Measurements from ENCODE around the gene RYR2. TPM values are rescaled to one million over a fixed set of nuclear protein-coding genes. Genes with fewer than 3 reads are reported as not detected.
"Not testable (repeated sequence)": the region's sequence is repeated elsewhere in the genome, so short reads cannot be mapped to it uniquely, and the experiment has no call there.

RYR2 gene
- total RNA-seq, 2 donors from 2014 or later, result 0.15 to 0.26 TPM

DNA sequence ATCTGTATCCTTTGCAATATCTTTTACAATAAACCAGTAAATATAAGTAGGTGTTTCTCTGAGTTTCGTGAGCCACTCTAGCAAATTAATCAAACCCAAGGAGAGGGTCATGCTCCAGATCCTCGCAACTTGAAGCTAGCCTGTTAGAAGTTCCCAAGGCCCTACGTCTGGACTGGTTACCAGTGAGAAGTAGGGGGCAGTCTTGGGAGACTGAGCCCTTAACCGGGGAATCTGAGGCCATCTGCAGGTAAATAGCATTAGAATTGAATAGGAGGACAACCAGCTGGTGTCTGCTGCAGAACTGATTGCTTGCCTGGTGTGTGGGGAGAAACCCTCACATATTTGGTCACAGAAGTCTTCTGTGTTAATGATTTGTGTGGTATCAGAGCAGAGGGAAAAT lies 190.5 kb downstream of the RYR2 start:
- H3K27me3 Mint-ChIP-seq, result peaks cover 4% of the 10 kb centered on the region
- H3K27ac Mint-ChIP-seq, result no peak overlapping the region
- no peaks in the 10 kb centered on the region for H3K36me3 Mint-ChIP-seq (ENCODE audit: low read depth)
- H3K9me3 Mint-ChIP-seq, result no peaks in the 10 kb centered on the region
- ATAC-seq (replicated peaks), result no peak
- H3K4me1 Mint-ChIP-seq, result no peaks in the 10 kb centered on the region
- no peak overlapping the region for H3K4me3 Mint-ChIP-seq

DNA sequence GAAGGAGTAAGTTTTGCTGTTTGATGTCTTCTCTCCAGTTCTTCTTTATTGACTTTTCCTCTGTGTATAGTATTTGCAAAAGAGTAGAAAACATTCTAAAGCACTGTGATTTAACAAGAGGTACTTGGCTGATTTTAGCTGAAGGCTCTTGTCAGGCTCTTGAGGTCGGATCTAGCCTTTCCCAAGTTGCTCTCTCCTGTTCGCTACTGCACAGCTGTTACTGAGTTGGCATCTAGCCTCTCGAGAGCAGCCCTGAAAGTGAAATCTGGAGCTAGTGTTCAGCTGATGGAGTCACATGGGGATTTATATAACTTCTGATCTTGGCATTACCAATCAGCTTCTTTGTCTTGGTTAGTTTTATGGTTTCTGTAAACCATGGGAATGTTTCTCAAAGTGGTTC lies 193.1 kb downstream of the RYR2 start:
- H3K9me3 Mint-ChIP-seq, result no peaks in the 10 kb centered on the region
- H3K4me1 Mint-ChIP-seq, result no peaks in the 10 kb centered on the region
- peaks cover 11% of the 10 kb centered on the region for H3K27me3 Mint-ChIP-seq
- H3K27ac Mint-ChIP-seq, result no peak overlapping the region
- H3K36me3 Mint-ChIP-seq (ENCODE audit: low read depth), result no peaks in the 10 kb centered on the region
- ATAC-seq (replicated peaks), result no peak
- no peak overlapping the region for H3K4me3 Mint-ChIP-seq

DNA sequence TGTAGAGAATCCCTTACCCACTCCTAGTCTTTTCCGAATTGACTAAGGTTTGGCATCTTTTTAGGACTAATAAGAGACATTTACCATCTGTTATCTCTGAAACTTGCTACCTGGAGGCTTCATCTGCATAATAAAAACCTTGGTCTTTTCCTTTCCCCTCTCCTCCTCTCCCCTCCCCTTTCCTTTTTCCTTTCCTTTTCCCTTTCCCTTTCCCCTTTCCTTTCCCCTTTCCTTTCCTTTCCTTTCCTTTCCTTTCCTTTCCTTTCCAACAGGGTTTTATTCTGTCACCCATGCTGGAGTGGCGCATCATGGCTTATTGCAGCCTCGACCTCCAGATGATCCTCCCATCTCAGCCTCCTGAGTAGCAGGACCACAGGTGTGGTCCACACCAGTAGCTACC lies 195.7 kb downstream of the RYR2 start:
- no peaks in the 10 kb centered on the region for H3K9me3 Mint-ChIP-seq
- no peaks in the 10 kb centered on the region for H3K4me1 Mint-ChIP-seq
- peaks cover 17% of the 10 kb centered on the region for H3K27me3 Mint-ChIP-seq
- ATAC-seq (replicated peaks), result no peak
- no peaks in the 10 kb centered on the region for H3K36me3 Mint-ChIP-seq (ENCODE audit: low read depth)
- no peak overlapping the region for H3K4me3 Mint-ChIP-seq
- H3K27ac Mint-ChIP-seq, result no peak overlapping the region

DNA sequence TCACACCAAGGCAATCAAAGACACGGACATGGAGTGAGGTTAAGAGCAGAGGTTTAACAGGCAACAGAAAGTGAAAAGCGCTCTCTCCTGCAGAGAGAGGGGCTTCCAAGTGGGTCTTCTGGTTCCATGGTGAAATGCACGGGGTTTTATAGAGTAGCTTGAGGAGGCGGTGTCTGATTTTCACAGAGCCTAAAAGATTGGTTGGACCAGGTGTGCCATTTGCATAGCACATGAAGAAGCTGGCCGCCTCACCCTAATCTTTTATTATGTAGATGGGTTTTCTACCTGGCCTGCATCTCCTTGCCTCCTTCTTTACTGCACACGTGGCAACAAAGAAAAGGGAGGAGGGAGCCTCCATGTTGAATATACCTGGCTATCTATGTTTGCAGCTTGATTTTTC lies 197.3 kb downstream of the RYR2 start:
- no peaks in the 10 kb centered on the region for H3K36me3 Mint-ChIP-seq (ENCODE audit: low read depth)
- no peaks in the 10 kb centered on the region for H3K4me1 Mint-ChIP-seq
- no peak for ATAC-seq (replicated peaks)
- peaks cover 21% of the 10 kb centered on the region for H3K27me3 Mint-ChIP-seq
- H3K9me3 Mint-ChIP-seq, result no peaks in the 10 kb centered on the region
- no peak overlapping the region for H3K27ac Mint-ChIP-seq
- no peak overlapping the region for H3K4me3 Mint-ChIP-seq

DNA sequence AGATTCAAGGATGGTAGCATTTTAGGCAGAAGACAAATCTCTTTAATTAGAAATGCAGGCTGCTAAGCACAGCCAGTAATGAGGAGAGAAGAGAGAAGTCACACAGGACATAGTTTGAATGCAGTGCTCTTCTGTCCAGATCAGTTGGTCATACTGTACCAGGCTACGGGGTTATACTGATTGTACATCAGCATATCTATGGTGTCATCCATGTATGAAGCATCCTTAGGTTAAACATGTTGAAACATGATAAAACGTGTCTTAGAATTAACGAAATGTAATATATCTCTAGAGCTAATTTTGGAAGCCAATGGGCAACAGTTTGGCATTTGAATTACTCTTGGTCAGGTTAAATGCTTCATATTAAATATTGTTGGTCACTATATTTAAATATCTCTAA lies 199.1 kb downstream of the RYR2 start:
- Mint-ChIP-seq H3K36me3 (ENCODE audit: low read depth) (no peaks in the 10 kb centered on the region), H3K4me1 (no peaks in the 10 kb centered on the region), H3K4me3 (no peak overlapping the region), H3K27ac (no peak overlapping the region), H3K27me3 (peaks cover 19% of the 10 kb centered on the region), H3K9me3 (no peaks in the 10 kb centered on the region)
- no peak for ATAC-seq (replicated peaks)

DNA sequence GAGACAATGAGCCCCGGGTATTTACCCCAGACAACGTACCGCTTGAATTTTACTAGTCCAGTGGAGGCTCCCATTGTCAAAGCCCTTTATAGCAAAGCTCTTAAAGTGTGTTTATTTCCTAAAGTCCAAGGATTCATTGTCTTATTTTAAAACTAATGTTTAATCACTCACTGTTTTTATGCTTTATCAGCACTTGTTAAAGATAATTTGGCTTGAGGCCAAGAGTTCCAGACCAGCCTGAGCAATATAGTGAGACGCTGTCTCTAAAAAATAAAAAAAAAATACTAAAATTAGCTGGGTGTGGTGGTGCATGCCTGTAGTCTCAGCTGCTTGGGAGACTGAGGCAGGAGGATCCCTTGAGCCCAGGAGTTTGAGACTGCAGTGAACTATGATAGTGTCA lies 202.8 kb downstream of the RYR2 start:
- Mint-ChIP-seq H3K36me3 (ENCODE audit: low read depth) (no peaks in the 10 kb centered on the region), H3K9me3 (no peaks in the 10 kb centered on the region), H3K4me1 (no peaks in the 10 kb centered on the region), H3K27me3 (peaks cover 12% of the 10 kb centered on the region), H3K4me3 (no peak overlapping the region), H3K27ac (no peak overlapping the region)
- no peak for ATAC-seq (replicated peaks)

DNA sequence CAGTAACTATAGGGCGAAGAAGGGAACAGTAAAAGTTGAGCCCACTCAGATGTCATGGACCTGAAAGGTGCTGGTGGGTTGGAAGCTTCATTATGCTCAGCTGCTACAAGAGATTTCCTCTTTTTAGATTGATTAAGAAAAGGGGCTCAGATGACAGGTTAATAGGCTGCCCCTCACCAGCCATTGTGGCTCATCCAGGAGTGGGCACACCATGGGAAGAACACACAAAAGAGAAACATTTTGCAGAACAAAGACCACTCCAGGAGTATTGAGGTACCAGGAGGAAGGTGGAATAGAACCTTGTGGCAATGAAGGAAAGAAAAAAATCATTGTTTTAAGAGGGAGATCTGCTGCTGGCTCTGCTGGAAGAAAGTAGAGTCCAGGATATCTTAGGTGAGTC lies 205.5 kb downstream of the RYR2 start:
- H3K36me3 Mint-ChIP-seq (ENCODE audit: low read depth), result no peaks in the 10 kb centered on the region
- no peak overlapping the region for H3K4me3 Mint-ChIP-seq
- no peaks in the 10 kb centered on the region for H3K4me1 Mint-ChIP-seq
- no peak for ATAC-seq (replicated peaks)
- H3K27ac Mint-ChIP-seq, result no peak overlapping the region
- H3K27me3 Mint-ChIP-seq, result peaks cover 5% of the 10 kb centered on the region
- no peaks in the 10 kb centered on the region for H3K9me3 Mint-ChIP-seq

DNA sequence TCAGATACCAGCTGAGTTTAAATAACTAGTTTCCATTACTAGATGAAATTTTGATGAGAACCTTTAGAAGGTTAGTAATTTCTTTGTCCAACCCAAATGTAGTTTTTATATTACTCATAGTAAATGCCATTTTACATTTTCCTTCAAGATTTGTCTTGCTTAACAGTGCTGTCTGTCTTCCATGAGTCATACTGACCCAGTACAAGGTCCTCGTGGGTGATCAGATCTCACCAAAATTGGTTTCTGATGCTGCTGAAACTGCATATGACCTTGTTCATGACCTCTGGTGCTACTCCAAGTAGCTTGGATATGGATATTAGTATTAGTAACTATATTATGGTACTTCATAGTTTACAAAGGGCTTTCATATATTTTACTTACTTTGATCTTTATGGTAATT lies 207.1 kb downstream of the RYR2 start:
- H3K9me3 Mint-ChIP-seq, result no peaks in the 10 kb centered on the region
- H3K27me3 Mint-ChIP-seq, result no peaks in the 10 kb centered on the region
- H3K4me1 Mint-ChIP-seq, result no peaks in the 10 kb centered on the region
- H3K27ac Mint-ChIP-seq, result no peak overlapping the region
- ATAC-seq (replicated peaks), result no peak
- no peak overlapping the region for H3K4me3 Mint-ChIP-seq
- H3K36me3 Mint-ChIP-seq (ENCODE audit: low read depth), result no peaks in the 10 kb centered on the region

DNA sequence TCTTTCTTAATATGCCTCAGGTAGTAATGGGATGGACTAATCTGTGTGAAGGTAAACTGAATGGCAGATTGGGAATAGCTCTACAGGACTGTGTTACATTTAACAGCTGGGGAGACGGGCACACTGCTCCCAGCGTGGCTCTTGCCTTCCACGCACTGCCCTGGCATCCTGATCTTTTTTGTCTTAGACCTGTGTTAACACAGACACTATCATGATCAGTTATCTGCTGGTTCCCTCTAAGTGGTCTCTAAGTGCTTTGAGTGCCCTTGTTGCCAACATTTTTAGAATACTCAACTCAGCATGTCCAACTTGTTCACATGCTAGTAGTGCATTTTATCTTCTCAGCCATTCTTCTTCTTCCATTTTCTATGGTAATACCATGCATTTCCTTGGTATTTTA lies 208.1 kb downstream of the RYR2 start:
- ATAC-seq (replicated peaks), result no peak
- Mint-ChIP-seq H3K4me3 (no peak overlapping the region), H3K27me3 (no peaks in the 10 kb centered on the region), H3K27ac (no peak overlapping the region), H3K4me1 (no peaks in the 10 kb centered on the region), H3K36me3 (ENCODE audit: low read depth) (no peaks in the 10 kb centered on the region), H3K9me3 (no peaks in the 10 kb centered on the region)

DNA sequence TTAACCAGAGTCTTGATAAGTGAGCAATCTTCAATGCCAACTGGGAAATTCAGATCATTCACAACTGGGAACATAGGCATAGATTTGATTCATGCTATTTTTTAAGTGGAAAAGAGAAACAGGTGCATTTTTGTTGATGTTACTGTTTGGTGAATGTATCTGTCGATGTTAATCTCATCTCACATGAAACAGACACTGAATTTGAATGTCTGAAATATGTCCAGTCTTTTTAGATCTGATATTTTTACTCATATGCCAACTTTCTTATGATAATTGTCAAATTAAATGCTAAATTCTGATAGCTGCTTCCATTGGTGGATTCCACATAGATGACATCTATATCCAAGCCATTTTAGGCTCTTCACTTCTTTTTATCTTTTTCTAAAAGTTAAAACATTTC lies 213.1 kb downstream of the RYR2 start:
- Mint-ChIP-seq H3K36me3 (ENCODE audit: low read depth) (no peaks in the 10 kb centered on the region), H3K27ac (no peak overlapping the region), H3K27me3 (peaks cover 18% of the 10 kb centered on the region), H3K9me3 (peaks cover 4% of the 10 kb centered on the region), H3K4me3 (no peak overlapping the region), H3K4me1 (no peaks in the 10 kb centered on the region)
- ATAC-seq (replicated peaks), result no peak

DNA sequence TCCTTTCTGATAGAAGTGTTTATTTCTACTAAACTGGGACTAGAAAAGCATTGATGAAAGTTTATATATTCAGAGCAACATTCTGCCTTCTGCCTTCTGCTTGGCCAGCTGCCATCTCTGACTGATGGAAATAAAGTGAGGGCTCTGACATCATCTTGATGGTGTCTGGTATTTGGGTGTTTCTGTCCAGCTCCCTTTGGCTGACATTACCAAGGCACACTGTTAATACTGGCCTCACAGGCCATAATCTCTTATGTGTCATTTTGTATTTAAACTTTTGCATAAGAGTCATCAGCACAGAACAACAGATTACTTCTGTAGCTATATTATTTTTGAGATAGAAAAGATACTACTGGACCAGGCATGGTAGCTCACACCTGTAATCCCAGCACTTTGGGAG lies 216.9 kb downstream of the RYR2 start:
- no peak for ATAC-seq (replicated peaks)
- no peaks in the 10 kb centered on the region for H3K36me3 Mint-ChIP-seq (ENCODE audit: low read depth)
- H3K27ac Mint-ChIP-seq, result no peak overlapping the region
- no peak overlapping the region for H3K4me3 Mint-ChIP-seq
- peaks cover 18% of the 10 kb centered on the region for H3K27me3 Mint-ChIP-seq
- peaks cover 4% of the 10 kb centered on the region for H3K9me3 Mint-ChIP-seq
- H3K4me1 Mint-ChIP-seq, result no peaks in the 10 kb centered on the region

DNA sequence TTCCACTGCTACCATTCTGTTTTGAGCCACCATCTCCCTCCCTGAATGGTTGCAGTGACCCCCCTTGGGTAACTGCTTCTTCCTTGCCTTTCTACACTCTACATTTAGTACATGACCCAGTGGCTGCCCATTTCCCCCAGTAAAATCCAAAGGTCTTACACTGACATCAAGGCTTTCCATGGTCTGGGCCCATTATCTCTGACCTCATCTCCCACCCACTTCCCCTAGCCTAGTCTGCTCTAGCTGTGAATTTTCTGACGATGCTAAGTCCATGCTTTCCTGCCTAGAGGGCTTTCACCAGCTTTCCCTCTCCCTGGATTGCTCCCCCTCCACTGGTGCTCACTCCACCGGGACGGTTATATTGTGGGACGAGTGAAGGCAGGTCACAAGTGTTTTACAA lies 219.2 kb downstream of the RYR2 start:
- no peaks in the 10 kb centered on the region for H3K36me3 Mint-ChIP-seq (ENCODE audit: low read depth)
- peaks cover 4% of the 10 kb centered on the region for H3K9me3 Mint-ChIP-seq
- H3K27ac Mint-ChIP-seq, result no peak overlapping the region
- H3K4me3 Mint-ChIP-seq, result no peak overlapping the region
- no peaks in the 10 kb centered on the region for H3K4me1 Mint-ChIP-seq
- peaks cover 17% of the 10 kb centered on the region for H3K27me3 Mint-ChIP-seq
- no peak for ATAC-seq (replicated peaks)

DNA sequence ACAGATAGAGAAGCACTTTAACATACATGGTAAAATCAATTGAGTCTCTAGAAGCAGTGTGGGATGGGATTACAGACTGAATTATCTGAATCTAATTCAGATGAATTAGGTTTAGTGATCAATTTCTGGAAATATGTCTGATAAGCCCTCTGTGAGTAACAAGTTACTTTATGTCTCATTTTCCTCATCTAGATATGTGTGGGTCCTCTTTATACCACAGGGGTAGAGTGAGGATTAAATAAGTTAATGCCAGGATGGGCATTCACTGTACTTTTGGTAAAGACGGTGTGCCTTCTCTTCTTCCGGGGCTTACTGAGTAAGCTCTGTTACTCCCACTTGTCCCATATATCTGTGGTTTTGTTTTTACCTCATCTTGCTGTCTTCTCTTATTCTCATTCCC lies 225.8 kb downstream of the RYR2 start:
- Mint-ChIP-seq H3K4me3 (no peak overlapping the region), H3K27me3 (peaks cover 13% of the 10 kb centered on the region), H3K9me3 (no peaks in the 10 kb centered on the region), H3K27ac (no peak overlapping the region), H3K36me3 (ENCODE audit: low read depth) (no peaks in the 10 kb centered on the region), H3K4me1 (no peaks in the 10 kb centered on the region)
- peak; percentile 39 for ATAC-seq (replicated peaks)

DNA sequence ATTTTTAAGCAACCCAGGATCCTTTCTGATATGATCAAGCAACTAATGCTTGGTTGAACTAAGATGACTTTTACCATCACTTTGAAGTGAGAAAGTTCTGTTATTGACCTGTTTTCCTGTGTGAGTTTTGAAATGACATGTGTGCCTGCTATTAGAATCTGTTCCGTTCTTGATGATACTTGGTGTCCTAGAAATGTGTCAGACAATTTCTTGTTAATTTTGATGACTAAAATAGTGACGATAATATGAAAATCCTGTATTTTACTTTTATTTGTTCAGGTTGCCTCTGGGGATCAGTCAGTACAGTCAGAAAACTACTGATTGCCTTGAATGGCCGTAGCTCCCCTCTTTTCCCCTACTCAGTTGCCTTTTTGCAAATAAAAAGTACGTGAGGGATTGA lies 228.0 kb downstream of the RYR2 start:
- Mint-ChIP-seq H3K4me1 (no peaks in the 10 kb centered on the region), H3K36me3 (ENCODE audit: low read depth) (no peaks in the 10 kb centered on the region), H3K9me3 (no peaks in the 10 kb centered on the region), H3K27ac (no peak overlapping the region), H3K27me3 (peaks cover 12% of the 10 kb centered on the region), H3K4me3 (peak overlapping the region; percentile 22)
- peak; percentile 75 for ATAC-seq (replicated peaks)

DNA sequence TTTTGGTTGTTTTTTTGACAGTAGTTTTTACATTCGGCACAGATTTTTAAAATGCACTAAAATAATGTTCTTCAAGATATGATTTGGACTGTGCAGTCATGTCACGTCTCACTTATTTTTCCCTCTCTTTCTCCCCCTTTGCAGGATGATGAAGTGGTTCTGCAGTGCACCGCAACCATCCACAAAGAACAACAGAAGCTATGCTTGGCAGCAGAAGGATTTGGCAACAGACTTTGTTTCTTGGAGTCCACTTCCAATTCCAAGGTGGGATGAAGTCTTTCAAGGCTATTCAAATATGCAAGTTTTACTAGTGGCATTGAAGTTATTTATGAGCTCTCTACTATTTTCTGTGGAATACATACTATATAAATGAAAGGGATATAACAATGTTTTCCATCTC lies 228.4 kb downstream of the RYR2 start:
- Mint-ChIP-seq H3K9me3 (no peaks in the 10 kb centered on the region), H3K27ac (no peak overlapping the region), H3K4me3 (peak overlapping the region; percentile 22), H3K27me3 (peaks cover 10% of the 10 kb centered on the region), H3K36me3 (ENCODE audit: low read depth) (no peaks in the 10 kb centered on the region), H3K4me1 (no peaks in the 10 kb centered on the region)
- ATAC-seq (replicated peaks), result no peak

DNA sequence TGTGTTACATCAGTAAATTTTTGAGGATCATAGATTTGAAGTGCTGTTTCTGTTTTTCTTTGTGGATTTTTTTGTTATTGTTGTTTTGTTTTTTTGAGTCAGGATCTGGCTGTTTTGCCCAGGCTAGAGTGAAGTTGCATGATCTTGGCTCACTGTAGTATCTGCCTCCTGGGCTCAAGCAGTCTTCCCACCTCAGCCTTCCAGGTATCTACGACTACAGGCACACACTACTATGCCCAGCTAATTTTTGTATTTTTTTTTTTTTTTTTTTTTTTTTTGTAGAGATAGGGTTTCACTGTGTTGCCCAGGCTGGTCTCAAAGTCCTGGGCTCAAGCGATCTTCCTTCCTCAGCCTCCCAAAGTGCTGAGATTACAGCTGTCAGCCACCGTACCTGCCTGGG lies 236.0 kb downstream of the RYR2 start:
- H3K27ac Mint-ChIP-seq; ATAC-seq (replicated peaks); H3K4me3 Mint-ChIP-seq; H3K9me3 Mint-ChIP-seq; H3K4me1 Mint-ChIP-seq; H3K36me3 Mint-ChIP-seq (ENCODE audit: low read depth); H3K27me3 Mint-ChIP-seq: not testable (repeated sequence)
